GM23248 (cell line): ENCODE data around the gene ASCL2. TPM values are rescaled to one million over a fixed set of nuclear protein-coding genes. Genes with fewer than 3 reads are reported as not detected.

Source experiments
- DNase-seq: peaks from one replicate; pipeline ENCODE4 v3.0.0-alpha.2; 2015
- H2AFZ ChIP-seq: fragments of 200-600 bp; sonication (generic); 2 replicates; pipeline ENCODE4 v1.6.1; 2016; ENCODE audit warnings: antibody characterized with exemption
- H3F3A ChIP-seq: fragments of 200-600 bp; sonication (generic); 2 replicates; pipeline ENCODE4 v1.6.1; 2016; ENCODE audit warnings: mild to moderate bottlenecking, antibody characterized with exemption, mixed run types; ENCODE audit not compliant: insufficient read depth
- H3K27ac ChIP-seq: fragments of 200-600 bp; sonication (generic); 2 replicates; pipeline ENCODE4 v1.5.1; 2016; ENCODE audit warnings: mild to moderate bottlenecking
- H3K27me3 ChIP-seq: fragments of 200-600 bp; sonication (generic); replicated peaks from 2 replicates; pipeline ENCODE4 v1.6.1; 2016; ENCODE audit warnings: mild to moderate bottlenecking; ENCODE audit not compliant: insufficient read depth
- H3K36me3 ChIP-seq: fragments of 200-600 bp; sonication (generic); 2 replicates; pipeline ENCODE4 v1.6.1; 2016; ENCODE audit warnings: low read depth, mild to moderate bottlenecking
- H3K4me1 ChIP-seq: fragments of 200-600 bp; sonication (generic); 2 replicates; pipeline ENCODE4 v1.6.1; 2016; ENCODE audit warnings: mild to moderate bottlenecking; ENCODE audit not compliant: insufficient read depth
- H3K4me2 ChIP-seq: fragments of 200-600 bp; sonication (generic); one replicate; pipeline ENCODE4 v1.6.1; 2016; ENCODE audit warnings: mild to moderate bottlenecking; ENCODE audit not compliant: unreplicated experiment
- H3K4me3 ChIP-seq: fragments of 200-600 bp; sonication (generic); 2 replicates; pipeline ENCODE4 v1.5.1; 2016; ENCODE audit warnings: mild to moderate bottlenecking
- H3K79me2 ChIP-seq: fragments of 200-600 bp; sonication (generic); 2 replicates; pipeline ENCODE4 v1.6.1; 2016; ENCODE audit warnings: mild to moderate bottlenecking; ENCODE audit not compliant: insufficient read depth
- H3K9ac ChIP-seq: fragments of 200-600 bp; sonication (generic); 2 replicates; pipeline ENCODE4 v1.6.1; 2016; ENCODE audit warnings: mild to moderate bottlenecking
- H3K9me2 ChIP-seq: fragments of 200-600 bp; sonication (generic); 2 replicates; pipeline ENCODE4 v1.6.1; 2016; ENCODE audit warnings: mixed run types, mild to moderate bottlenecking, moderate library complexity; ENCODE audit not compliant: insufficient read depth
- H3K9me3 ChIP-seq: fragments of 200-600 bp; sonication (generic); one replicate; pipeline ENCODE4 v1.6.1; 2017; ENCODE audit warnings: low read depth
- H4K20me1 ChIP-seq: fragments of 200-600 bp; sonication (generic); 2 replicates; pipeline ENCODE4 v1.6.0; 2016; ENCODE audit not compliant: insufficient read depth
- EZH2 ChIP-seq: fragments of 200-600 bp; sonication (generic); IDR thresholded peaks from 2 replicates; pipeline ENCODE4 v1.6.1; 2018; ENCODE audit warnings: antibody characterized with exemption, mild to moderate bottlenecking; ENCODE audit not compliant: insufficient read depth, poor library complexity, severe bottlenecking
- EZH2phosphoT487 ChIP-seq: fragments of 200-600 bp; sonication (generic); IDR thresholded peaks from 2 replicates; pipeline ENCODE4 v1.6.1; 2018; ENCODE audit warnings: antibody characterized with exemption, moderate library complexity, mild to moderate bottlenecking, low read depth; ENCODE audit not compliant: insufficient read depth
- WGBS, 2 experiments: methylation state at CpG; one replicate each; pipeline ENCODE4 v1.1.6; 2015 to 2017; ENCODE audit warnings: low lambda C conversion rate in 2 of 2, low coverage in 1 of 2; ENCODE audit errors: missing lambda C conversion rate in 2 of 2; 5-methylcytosine and 5-hydroxymethylcytosine counted together
- in situ Hi-C: fragments of 300-500 bp; cut with MboI; formaldehyde crosslinking; loops from 2 replicates; pipeline ENCODE4 v1.15.0; 2020
- polyA plus RNA-seq: library from polyadenylated mRNA; unstranded; fragments of >200 nt; fragmentation: Nextera tagmentation; extraction: Ambion mirVana; gene quantifications from 2 replicates; pipeline ENCODE4 v1.2.1, GENCODE V29; 2016
- total RNA-seq: library from RNA; depleted of rRNA; stranded (reverse); fragments of >200 nt; shearing (Covaris generic); gene quantifications from 2 replicates; pipeline ENCODE4 v1.2.3, GENCODE V29; 2014

The ASCL2 gene
- total and polyA plus RNA-seq, 2 experiments from 2014 or later: not detected

GRCh38 chr11:2268729-2269600, 1.4 kb downstream of the ASCL2 start:
- Histone ChIP-seq H3K27me3 (peaks cover 40% of the 10 kb centered on the region), H3K9me3 (no peaks in the 10 kb centered on the region), H3K9me2 (no peaks in the 10 kb centered on the region), H3K9ac (no peak overlapping the region), H3K4me2 (peak overlapping the region; percentile 53), H3K27ac (no peak overlapping the region), H3F3A (no peaks in the 10 kb centered on the region), H2AFZ (peak overlapping the region; percentile 65; the same call in 1 of the 2 replicates), H3K36me3 (no peaks in the 10 kb centered on the region), H4K20me1 (no peaks in the 10 kb centered on the region), H3K79me2 (no peaks in the 10 kb centered on the region), H3K4me1 (no peaks in the 10 kb centered on the region), H3K4me3 (peak overlapping the region; percentile 46)
- DNase-seq: peak; percentile 45
- in situ Hi-C loops: no loop called here
- TF ChIP-seq EZH2phosphoT487 (no peak), EZH2 (peak; percentile 69)
- WGBS, 2 experiments: 3 to 5% methylated on average over 41 to 62 of the region's 89 CpGs

GRCh38 chr11:2267851-2268728, 2.3 kb downstream of the ASCL2 start:
- peaks cover 36% of the 10 kb centered on the region for H3K27me3 ChIP-seq
- H3K79me2 ChIP-seq: no peaks in the 10 kb centered on the region
- no peaks in the 10 kb centered on the region for H3K36me3 ChIP-seq
- no peak overlapping the region for H3K9ac ChIP-seq
- H3K4me1 ChIP-seq: no peaks in the 10 kb centered on the region
- WGBS, 2 experiments: 75 to 76% methylated on average over 26 of the region's 26 CpGs
- H3F3A ChIP-seq: no peaks in the 10 kb centered on the region
- no peak overlapping the region for H3K4me2 ChIP-seq
- TF ChIP-seq EZH2: no peak
- TF ChIP-seq EZH2phosphoT487: no peak
- no peak overlapping the region for H3K27ac ChIP-seq
- no peak for DNase-seq
- no peak overlapping the region for H3K4me3 ChIP-seq
- in situ Hi-C loops: no loop called here
- H3K9me2 ChIP-seq: no peaks in the 10 kb centered on the region
- no peaks in the 10 kb centered on the region for H3K9me3 ChIP-seq
- H2AFZ ChIP-seq: no peak overlapping the region
- H4K20me1 ChIP-seq: no peaks in the 10 kb centered on the region

GRCh38 chr11:2267306-2267850, 3.0 kb downstream of the ASCL2 start:
- no peak for DNase-seq

GRCh38 chr11:2266586-2267305, 3.6 kb downstream of the ASCL2 start:
- H3K4me1 ChIP-seq: no peaks in the 10 kb centered on the region
- no peaks in the 10 kb centered on the region for H3K9me2 ChIP-seq
- no peak overlapping the region for H3K4me2 ChIP-seq
- no peaks in the 10 kb centered on the region for H4K20me1 ChIP-seq
- H2AFZ ChIP-seq: no peak overlapping the region
- H3F3A ChIP-seq: no peaks in the 10 kb centered on the region
- WGBS, 2 experiments: 81 to 83% methylated on average over 26 of the region's 26 CpGs
- H3K9me3 ChIP-seq: no peaks in the 10 kb centered on the region
- H3K4me3 ChIP-seq: no peak overlapping the region
- no peak overlapping the region for H3K27ac ChIP-seq
- H3K9ac ChIP-seq: no peak overlapping the region
- no peak for TF ChIP-seq EZH2phosphoT487
- TF ChIP-seq EZH2: no peak
- H3K27me3 ChIP-seq: peaks cover 27% of the 10 kb centered on the region
- no peak for DNase-seq
- no peaks in the 10 kb centered on the region for H3K79me2 ChIP-seq
- in situ Hi-C loops: no loop called here
- H3K36me3 ChIP-seq: no peaks in the 10 kb centered on the region

More at GRCh38 chr11:2267306-2267850, 3.0 kb downstream of the ASCL2 start:
- no peaks in the 10 kb centered on the region for H3K79me2 ChIP-seq
- no peak overlapping the region for H3K27ac ChIP-seq
- WGBS, 2 experiments: 52 to 58% methylated on average over 12 of the region's 12 CpGs
- H3K36me3 ChIP-seq: no peaks in the 10 kb centered on the region
- in situ Hi-C loops: no loop called here
- H3K4me3 ChIP-seq: no peak overlapping the region
- H3K27me3 ChIP-seq: peaks cover 33% of the 10 kb centered on the region
- H3F3A ChIP-seq: no peaks in the 10 kb centered on the region
- no peaks in the 10 kb centered on the region for H3K9me3 ChIP-seq
- no peak overlapping the region for H2AFZ ChIP-seq
- H3K4me1 ChIP-seq: no peaks in the 10 kb centered on the region
- no peaks in the 10 kb centered on the region for H4K20me1 ChIP-seq
- H3K4me2 ChIP-seq: no peak overlapping the region
- H3K9ac ChIP-seq: no peak overlapping the region
- TF ChIP-seq EZH2: no peak
- H3K9me2 ChIP-seq: no peaks in the 10 kb centered on the region
